ENCODE results near the gene ZNF850. TPM values are rescaled to one million over a fixed set of nuclear protein-coding genes. Genes with fewer than 3 reads are reported as not detected.

The ZNF850 gene
- polyA plus RNA-seq, 1 of the 3 experiments (the other 2 are of a cell fraction), result 1.6 TPM

- Histone ChIP-seq H3K27ac (ENCODE audit: low read depth in 2 of 2, low read length in 1 of 2) (no peak overlapping the region), H3K4me1 (ENCODE audit: control insufficient read depth in 1 of 2, insufficient read depth in 2 of 2, low read depth in 1 of 2, low read length in 1 of 2) (peaks cover 0 to 6% of the 10 kb centered on the region in 2 experiments; a peak in 1 of 4 replicates), H3K4me3 (ENCODE audit: low read depth in 2 of 2, low read length in 1 of 2) (no peak overlapping the region), H3K27me3 (ENCODE audit: insufficient read depth) (no peaks in the 10 kb centered on the region), H4K20me1 (ENCODE audit: insufficient read depth) (no peaks in the 10 kb centered on the region), H3K4me2 (no peak overlapping the region), H3K79me2 (ENCODE audit: insufficient read depth) (peaks cover 29% of the 10 kb centered on the region), H3K9me3 (no peaks in the 10 kb centered on the region; the same call in 1 of the 2 replicates), H3K9me2 (no peaks in the 10 kb centered on the region), H3K9ac (no peak overlapping the region), H3K36me3 (replicated peaks in 1 of 2; ENCODE audit: control insufficient read depth in 1 of 2, insufficient read depth in 2 of 2, low read length in 1 of 2) (no peaks in the 10 kb centered on the region), H3F3A (replicated peaks; ENCODE audit: insufficient read depth) (no peaks in the 10 kb centered on the region), H2AFZ (ENCODE audit: low read depth) (no peak overlapping the region)
- POLR2A ChIA-PET, result no interaction called here
- DNase-seq, result no peak
- TF ChIP-seq CTCF (IDR thresholded peaks at IDR 0.05), result no peak
- TF ChIP-seq FOXJ3 (CRISPR knock-in tag; IDR thresholded peaks at IDR 0.05), result no peak
- no peak for TF ChIP-seq RXRA (IDR thresholded peaks at IDR 0.05; ENCODE audit: borderline replicate concordance, low read depth)
- TF ChIP-seq RFX5 (IDR thresholded peaks at IDR 0.05; ENCODE audit: low read length), result no peak
- TF ChIP-seq TCF12 (IDR thresholded peaks at IDR 0.05), result no peak
- no peak for TF ChIP-seq CHD2 (IDR thresholded peaks at IDR 0.05; ENCODE audit: low read length, partially characterized antibody)
- TF ChIP-seq ELF1 (IDR thresholded peaks at IDR 0.05), result no peak
- TF ChIP-seq ZBTB33 (IDR thresholded peaks at IDR 0.05; ENCODE audit: borderline replicate concordance, low read depth), result no peak
- no peak for TF ChIP-seq GATA2 (CRISPR knock-in tag; IDR thresholded peaks at IDR 0.05)
- no peak for TF ChIP-seq RAD21 (IDR thresholded peaks at IDR 0.05; ENCODE audit: low read length)
- CTCF ChIA-PET, result interaction anchor here (1.1 kb wide), 1 partner anchor 503 kb away, joined by 3 read pairs; no protein-coding TSS in a partner anchor
- WGBS (ENCODE audit: low lambda C conversion rate), result 100% methylated on average over 1 of the region's 1 CpG
These were observed 100.2 kb downstream of the ZNF850 start for GRCh38 chr19:36672368-36672767.

- Histone ChIP-seq H3K9ac (no peak overlapping the region), H4K20me1 (ENCODE audit: insufficient read depth) (no peaks in the 10 kb centered on the region), H3K9me2 (no peaks in the 10 kb centered on the region), H3K4me2 (peak overlapping the region; percentile 19; the same call in 1 of the 2 replicates), H3K27ac (ENCODE audit: low read depth in 2 of 2, low read length in 1 of 2) (no peak overlapping the region), H3K4me3 (ENCODE audit: low read depth in 2 of 2, low read length in 1 of 2) (no peak overlapping the region; a peak in 2 of 4 replicates), H3K36me3 (replicated peaks in 1 of 2; ENCODE audit: control insufficient read depth in 1 of 2, insufficient read depth in 2 of 2, low read length in 1 of 2) (peaks cover 5 to 20% of the 10 kb centered on the region in 2 experiments), H3K9me3 (peaks cover 10% of the 10 kb centered on the region; the same call in 1 of the 2 replicates), H3K79me2 (ENCODE audit: insufficient read depth) (peaks cover 48% of the 10 kb centered on the region), H3F3A (replicated peaks; ENCODE audit: insufficient read depth) (peaks cover 5% of the 10 kb centered on the region), H3K27me3 (ENCODE audit: insufficient read depth) (no peaks in the 10 kb centered on the region), H3K4me1 (ENCODE audit: control insufficient read depth in 1 of 2, insufficient read depth in 2 of 2, low read depth in 1 of 2, low read length in 1 of 2) (peaks cover 0 to 6% of the 10 kb centered on the region in 2 experiments; a peak in 1 of 4 replicates), H2AFZ (ENCODE audit: low read depth) (no peak overlapping the region)
- TF ChIP-seq EZH2phosphoT487 (IDR thresholded peaks at IDR 0.05; ENCODE audit: borderline replicate concordance, low read depth) (no peak), TCF12 (IDR thresholded peaks at IDR 0.05) (no peak), FOXM1 (IDR thresholded peaks at IDR 0.05; ENCODE audit: low read depth) (no peak), RAD21 (IDR thresholded peaks at IDR 0.05; ENCODE audit: low read length) (no peak), RCOR1 (IDR thresholded peaks at IDR 0.05; ENCODE audit: low read length) (no peak), USF1 (IDR thresholded peaks at IDR 0.05; ENCODE audit: borderline replicate concordance, low read depth) (no peak), SMC3 (IDR thresholded peaks at IDR 0.05; ENCODE audit: low read depth, low read length) (no peak), FOXJ3 (CRISPR knock-in tag; IDR thresholded peaks at IDR 0.05) (no peak), TAF1 (IDR thresholded peaks at IDR 0.05; ENCODE audit: borderline replicate concordance, low read depth, low read length) (no peak), ELF1 (IDR thresholded peaks at IDR 0.05) (no peak)
- no peak for DNase-seq
- WGBS (ENCODE audit: low lambda C conversion rate), result 75% methylated on average over 2 of the region's 2 CpGs
- ChIA-PET CTCF (no interaction called here), POLR2A (no interaction called here)
These were observed 104.0 kb downstream of the ZNF850 start for GRCh38 chr19:36668646-36669045.

Data from SK-N-SH (cell line).